ENCODE results near the gene RPL11. TPM values are rescaled to one million over a fixed set of nuclear protein-coding genes. Genes with fewer than 3 reads are reported as not detected.

RPL11 gene
- total RNA-seq, 5 donors from 2014 or later (not counting 1 experiment from before 2014, with no cell fraction given), result 1,758 to 2,043 (median 1,921) TPM

DNA sequence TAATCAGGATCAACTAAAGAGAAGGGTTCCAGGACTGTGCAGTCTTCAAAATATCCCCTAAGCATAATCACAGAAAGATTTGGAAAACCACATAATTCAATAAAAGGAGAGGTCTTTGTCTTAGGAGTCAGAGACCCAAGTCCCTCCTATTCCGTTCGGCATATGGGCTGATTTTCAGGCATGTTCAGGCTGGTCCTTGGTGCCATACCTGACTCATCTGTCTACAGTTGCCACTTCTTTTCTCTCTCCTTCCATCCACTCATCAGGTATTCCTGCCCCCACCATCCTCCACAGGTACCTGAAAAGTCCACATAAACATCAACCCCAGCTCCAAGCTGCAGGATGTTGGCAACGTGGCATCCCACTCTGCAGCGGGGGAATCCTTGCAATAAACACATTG lies 29.7 kb upstream of the RPL11 start:
- CTCF ChIA-PET, result no interaction called here
- WGBS (ENCODE audit: insufficient coverage), result 79% methylated on average over 2 of the region's 4 CpGs

DNA sequence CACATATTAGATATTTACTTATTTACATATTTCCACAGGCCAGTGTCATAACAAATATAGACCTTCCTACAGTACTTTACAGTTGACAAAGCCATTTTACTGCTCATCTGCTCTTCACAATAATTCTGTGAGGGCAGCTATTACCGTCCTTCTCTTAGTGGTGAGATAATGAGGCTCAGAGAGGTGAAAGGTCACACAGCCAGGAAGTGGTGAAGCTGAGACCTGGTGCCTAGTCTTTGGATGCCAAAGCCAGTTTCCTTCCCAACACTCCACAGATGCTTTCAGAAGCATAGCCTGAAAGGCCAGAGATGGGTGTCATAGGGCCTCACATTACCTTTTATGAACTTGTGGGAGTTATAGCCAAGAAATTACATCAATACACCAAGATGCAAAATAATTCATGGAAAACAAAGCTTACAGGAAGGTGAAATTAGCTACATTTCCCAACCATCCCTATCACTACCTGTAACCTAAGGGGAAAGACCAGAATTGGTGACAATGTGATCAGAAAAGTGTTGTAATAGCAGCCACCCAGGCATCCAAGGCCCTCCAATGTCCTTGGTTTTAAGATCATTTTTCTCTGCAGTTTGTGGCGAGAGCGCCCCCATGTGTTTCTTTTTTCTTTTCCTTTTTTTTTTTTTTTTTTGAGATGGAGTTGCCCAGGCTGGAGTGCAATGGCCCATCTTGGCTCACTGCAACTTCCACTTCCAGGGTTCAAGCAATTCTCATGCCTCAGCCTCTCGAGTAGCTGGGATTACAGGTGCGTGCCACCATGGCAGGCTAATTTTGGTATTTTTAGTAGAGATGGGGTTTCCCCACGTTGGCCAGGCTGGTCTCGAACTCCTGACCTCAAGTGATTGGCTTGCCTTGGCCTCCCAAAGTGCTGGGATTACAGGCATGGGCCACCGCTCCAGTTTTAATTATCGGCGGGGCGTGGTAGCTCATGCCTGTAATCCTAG lies 26.5 kb upstream of the RPL11 start:
- no peaks in the 10 kb centered on the region for H3K36me3 Mint-ChIP-seq

More for the DNA sequence above, 29.7 kb upstream of the RPL11 start:
- Histone ChIP-seq H3K9me3 (no peaks in the 10 kb centered on the region), H3K4me3 (ENCODE audit: control insufficient read depth in 1 of 2, extremely low read depth in 1 of 2, low read length in 1 of 2) (no peak overlapping the region), H3K27me3 (replicated peaks in 1 of 2; ENCODE audit: control insufficient read depth in 2 of 2, extremely low read depth in 1 of 2, insufficient read depth in 2 of 2, low read length in 1 of 2) (peaks cover 0 to 2% of the 10 kb centered on the region in 2 experiments), H3K27ac (ENCODE audit: low read length) (no peak overlapping the region), H3K4me1 (ENCODE audit: control insufficient read depth in 1 of 2, extremely low read depth in 1 of 2, insufficient read depth in 2 of 2, low read length in 2 of 2) (peaks cover 2 to 3% of the 10 kb centered on the region in 2 experiments), H3K36me3 (ENCODE audit: control insufficient read depth in 2 of 2, extremely low read depth in 1 of 2, insufficient read depth in 1 of 2, low read length in 1 of 2) (no peaks in the 10 kb centered on the region)
- Mint-ChIP-seq H3K4me1 (peaks cover 4 to 10% (median 5%) of the 10 kb centered on the region in 3 donors), H3K9me3 (no peaks in the 10 kb centered on the region), H3K27ac (no peak overlapping the region), H3K4me3 (no peak overlapping the region), H3K36me3 (no peaks in the 10 kb centered on the region), H3K27me3 (peaks cover 0 to 11% of the 10 kb centered on the region in 2 donors)
- no peak for DNase-seq
- ATAC-seq (replicated peaks in 1 of 4), result no peak
- POLR2A ChIA-PET, result no interaction called here

DNA sequence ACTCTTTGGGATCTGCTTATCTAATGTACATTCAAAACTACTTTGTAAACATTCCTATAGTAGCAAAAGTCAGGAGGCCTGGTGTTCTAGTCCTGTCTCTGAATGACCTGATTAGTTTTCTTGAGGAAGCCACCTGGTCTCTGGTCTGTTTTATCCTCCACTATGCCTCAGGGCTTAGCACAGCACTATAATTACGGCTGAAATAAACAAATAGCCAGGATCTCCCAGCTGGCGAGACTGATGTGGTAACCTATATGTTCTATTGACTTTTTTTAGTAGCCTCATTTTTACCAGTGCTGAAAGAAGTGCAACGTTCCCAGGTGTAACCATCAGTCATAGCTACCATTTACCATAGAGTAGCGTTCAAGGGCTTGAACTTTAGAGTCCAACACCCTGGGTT lies 24.2 kb upstream of the RPL11 start:
- Mint-ChIP-seq H3K36me3 (no peaks in the 10 kb centered on the region), H3K27ac (no peak overlapping the region), H3K4me3 (no peak overlapping the region), H3K4me1 (peaks cover 4 to 10% (median 5%) of the 10 kb centered on the region in 3 donors), H3K9me3 (no peaks in the 10 kb centered on the region), H3K27me3 (peaks cover 3 to 4% of the 10 kb centered on the region in 2 donors)
- Histone ChIP-seq H3K9me3 (no peaks in the 10 kb centered on the region), H3K27me3 (replicated peaks in 1 of 2; ENCODE audit: control insufficient read depth in 2 of 2, extremely low read depth in 1 of 2, insufficient read depth in 2 of 2, low read length in 1 of 2) (peaks cover 0 to 4% of the 10 kb centered on the region in 2 experiments), H3K4me1 (ENCODE audit: control insufficient read depth in 1 of 2, extremely low read depth in 1 of 2, insufficient read depth in 2 of 2, low read length in 2 of 2) (peaks cover 2 to 3% of the 10 kb centered on the region in 2 experiments), H3K36me3 (ENCODE audit: control insufficient read depth in 2 of 2, extremely low read depth in 1 of 2, insufficient read depth in 1 of 2, low read length in 1 of 2) (no peaks in the 10 kb centered on the region), H3K27ac (ENCODE audit: low read length) (no peak overlapping the region), H3K4me3 (ENCODE audit: control insufficient read depth in 1 of 2, extremely low read depth in 1 of 2, low read length in 1 of 2) (no peak overlapping the region)
- ChIA-PET POLR2A (interaction anchor here in 1 of 2 donors (0.7 kb wide), 1 partner anchor 644 kb away, joined by 3 read pairs; no protein-coding TSS in a partner anchor), CTCF (no interaction called here)
- no CpG with 5 or more reads among the region's 4 CpGs for WGBS (ENCODE audit: insufficient coverage)
- DNase-seq (no peak), ATAC-seq (replicated peaks in 1 of 4) (no peak)

More for the DNA sequence above, 26.5 kb upstream of the RPL11 start:
- no peak for ATAC-seq (replicated peaks in 1 of 4)
- H3K27me3 ChIP-seq (replicated peaks in 1 of 2; ENCODE audit: control insufficient read depth in 2 of 2, extremely low read depth in 1 of 2, insufficient read depth in 2 of 2, low read length in 1 of 2), result peaks cover 0 to 7% of the 10 kb centered on the region in 2 experiments
- H3K27me3 Mint-ChIP-seq, result peaks cover 0 to 9% of the 10 kb centered on the region in 2 donors
- 86% methylated on average over 8 of the region's 11 CpGs for WGBS (ENCODE audit: insufficient coverage)
- peak in 6 of 35 experiments; percentile 1 to 43 (median 5) for DNase-seq
- ChIA-PET CTCF (interaction anchor here (0.5 to 0.8 kb wide), 4 partner anchors 11 to 495 kb away, joined by 4 to 6 read pairs (median 5); no protein-coding TSS in a partner anchor), POLR2A (no interaction called here)
- H3K9me3 Mint-ChIP-seq, result no peaks in the 10 kb centered on the region
- no peak overlapping the region for H3K4me3 ChIP-seq (ENCODE audit: control insufficient read depth in 1 of 2, extremely low read depth in 1 of 2, low read length in 1 of 2)
- no peaks in the 10 kb centered on the region for H3K9me3 ChIP-seq
- H3K27ac Mint-ChIP-seq, result peak overlapping the region in 1 of 2 donors; percentile 23
- peaks cover 2 to 3% of the 10 kb centered on the region in 2 experiments for H3K4me1 ChIP-seq (ENCODE audit: control insufficient read depth in 1 of 2, extremely low read depth in 1 of 2, insufficient read depth in 2 of 2, low read length in 2 of 2)
- no peak overlapping the region for H3K27ac ChIP-seq (ENCODE audit: low read length)
- no peaks in the 10 kb centered on the region for H3K36me3 ChIP-seq (ENCODE audit: control insufficient read depth in 2 of 2, extremely low read depth in 1 of 2, insufficient read depth in 1 of 2, low read length in 1 of 2)
- H3K4me3 Mint-ChIP-seq, result no peak overlapping the region
- H3K4me1 Mint-ChIP-seq, result peaks cover 4 to 10% (median 5%) of the 10 kb centered on the region in 3 donors

DNA sequence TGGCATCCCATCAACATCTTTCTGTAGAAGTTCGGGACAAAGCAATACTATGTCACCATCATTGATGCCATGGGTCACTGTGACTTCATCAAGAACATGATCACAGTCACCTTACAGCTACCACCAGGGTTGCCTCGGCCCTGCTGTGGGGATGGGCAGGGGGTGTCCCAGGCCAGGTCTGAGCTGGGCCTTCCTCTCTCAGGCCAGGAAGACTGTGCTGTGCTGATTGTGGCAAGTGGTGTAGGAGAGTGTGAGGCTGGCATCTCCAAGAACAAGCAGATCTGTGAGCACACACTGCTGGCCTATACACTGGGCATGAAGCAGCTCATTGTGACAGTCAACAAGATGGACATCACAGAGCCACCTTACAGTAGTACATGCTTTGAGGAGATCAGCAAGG lies 20.9 kb upstream of the RPL11 start:
- Histone ChIP-seq H3K36me3 (ENCODE audit: control insufficient read depth in 2 of 2, extremely low read depth in 1 of 2, insufficient read depth in 1 of 2, low read length in 1 of 2) (no peaks in the 10 kb centered on the region), H3K4me3 (ENCODE audit: control insufficient read depth in 1 of 2, extremely low read depth in 1 of 2, low read length in 1 of 2) (no peak overlapping the region), H3K27ac (ENCODE audit: low read length) (no peak overlapping the region), H3K9me3 (no peaks in the 10 kb centered on the region), H3K27me3 (replicated peaks in 1 of 2; ENCODE audit: control insufficient read depth in 2 of 2, extremely low read depth in 1 of 2, insufficient read depth in 2 of 2, low read length in 1 of 2) (peaks cover 0 to 4% of the 10 kb centered on the region in 2 experiments), H3K4me1 (ENCODE audit: control insufficient read depth in 1 of 2, extremely low read depth in 1 of 2, insufficient read depth in 2 of 2, low read length in 2 of 2) (no peaks in the 10 kb centered on the region)
- Mint-ChIP-seq H3K9me3 (no peaks in the 10 kb centered on the region), H3K27ac (no peak overlapping the region), H3K4me3 (no peak overlapping the region), H3K4me1 (no peaks in the 10 kb centered on the region), H3K27me3 (peaks cover 2 to 3% of the 10 kb centered on the region in 2 donors), H3K36me3 (no peaks in the 10 kb centered on the region)
- ATAC-seq (replicated peaks in 1 of 4) (no peak), DNase-seq (no peak)
- CTCF ChIA-PET, result no interaction called here
- WGBS (ENCODE audit: insufficient coverage), result no CpG with 5 or more reads among the region's 2 CpGs
- POLR2A ChIA-PET, result no interaction called here

DNA sequence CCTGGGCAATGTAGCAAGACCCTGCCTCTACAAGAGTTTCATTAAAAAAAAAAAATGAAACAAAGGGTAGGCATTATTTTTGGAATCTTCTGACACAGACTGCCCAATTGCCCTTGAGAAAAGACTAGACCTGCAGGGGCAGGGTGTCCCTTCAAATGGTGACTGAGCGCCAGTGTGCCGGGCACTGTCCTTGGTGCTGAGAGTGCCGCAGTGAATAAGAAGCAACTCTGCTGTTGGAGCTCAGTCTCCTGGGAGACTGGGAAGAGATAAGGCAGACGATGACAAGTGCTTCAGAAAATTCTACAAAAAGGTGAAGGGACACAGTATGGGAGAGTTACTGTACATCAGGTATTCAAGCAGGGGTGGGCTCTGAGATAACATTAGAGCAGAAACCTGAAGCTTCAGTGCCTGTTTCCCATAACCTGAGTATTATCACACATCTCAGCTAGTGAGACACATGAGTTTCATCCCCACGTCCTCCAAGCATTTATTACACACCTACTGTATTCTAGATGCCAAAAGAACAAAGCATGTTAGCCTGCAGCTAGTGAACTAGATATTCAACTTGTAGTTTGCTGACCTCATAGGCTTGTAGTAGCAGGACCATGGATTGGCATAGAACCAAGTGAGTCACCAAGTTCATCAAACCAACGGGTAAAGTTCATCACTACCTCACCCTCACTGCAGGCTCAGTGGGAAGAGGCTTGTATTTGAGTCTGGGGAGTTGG lies 18.4 kb upstream of the RPL11 start:
- peaks cover 0 to 19% of the 10 kb centered on the region in 2 experiments for H3K27me3 ChIP-seq (replicated peaks in 1 of 2; ENCODE audit: control insufficient read depth in 2 of 2, extremely low read depth in 1 of 2, insufficient read depth in 2 of 2, low read length in 1 of 2)
- no peaks in the 10 kb centered on the region for H3K36me3 ChIP-seq (ENCODE audit: control insufficient read depth in 2 of 2, extremely low read depth in 1 of 2, insufficient read depth in 1 of 2, low read length in 1 of 2)
- H3K4me3 ChIP-seq (ENCODE audit: control insufficient read depth in 1 of 2, extremely low read depth in 1 of 2, low read length in 1 of 2), result no peak overlapping the region
- Mint-ChIP-seq H3K4me3 (no peak overlapping the region), H3K4me1 (no peaks in the 10 kb centered on the region), H3K36me3 (no peaks in the 10 kb centered on the region), H3K27ac (no peak overlapping the region), H3K9me3 (no peaks in the 10 kb centered on the region), H3K27me3 (peaks cover 3 to 12% of the 10 kb centered on the region in 2 donors)
- H3K4me1 ChIP-seq (ENCODE audit: control insufficient read depth in 1 of 2, extremely low read depth in 1 of 2, insufficient read depth in 2 of 2, low read length in 2 of 2), result no peaks in the 10 kb centered on the region
- no peak overlapping the region for H3K27ac ChIP-seq (ENCODE audit: low read length)
- DNase-seq (peak in 2 of 35 experiments; percentile 2 to 11), ATAC-seq (replicated peaks in 1 of 4) (no peak)
- 14% methylated on average over 4 of the region's 6 CpGs for WGBS (ENCODE audit: insufficient coverage)
- CTCF ChIA-PET, result no interaction called here
- POLR2A ChIA-PET, result interaction anchor here in 1 of 2 donors (0.6 kb wide), 1 partner anchor 72 kb away, joined by 3 read pairs; no protein-coding TSS in a partner anchor
- no peaks in the 10 kb centered on the region for H3K9me3 ChIP-seq

DNA sequence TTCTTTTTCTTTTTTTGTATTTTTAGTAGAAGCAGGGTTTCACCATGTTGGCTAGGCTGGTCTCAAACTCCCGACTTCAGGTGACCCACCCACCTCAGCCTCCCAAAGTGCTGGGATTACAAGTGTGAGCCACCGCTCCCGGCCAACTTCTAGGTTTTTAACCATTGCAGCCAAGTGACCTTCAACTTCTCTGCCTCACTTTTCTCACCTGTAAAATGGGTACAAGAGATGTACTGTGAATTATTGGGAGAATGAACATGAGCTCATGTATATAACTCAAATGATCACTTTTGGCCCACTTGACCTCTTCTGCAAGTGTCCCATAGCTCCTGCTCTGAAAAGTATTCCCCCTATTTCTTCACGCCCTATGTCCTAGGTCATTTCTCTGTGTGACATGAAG lies 11.8 kb upstream of the RPL11 start:
- DNase-seq, result no peak
- H3K4me3 ChIP-seq (ENCODE audit: control insufficient read depth in 1 of 2, extremely low read depth in 1 of 2, low read length in 1 of 2), result no peak overlapping the region
- no peaks in the 10 kb centered on the region for H3K9me3 Mint-ChIP-seq
- H3K9me3 ChIP-seq, result no peaks in the 10 kb centered on the region
- no peak overlapping the region for H3K4me3 Mint-ChIP-seq
- no peak overlapping the region for H3K27ac ChIP-seq (ENCODE audit: low read length)
- POLR2A ChIA-PET, result no interaction called here
- H3K27ac Mint-ChIP-seq, result no peak overlapping the region
- H3K27me3 ChIP-seq (replicated peaks in 1 of 2; ENCODE audit: control insufficient read depth in 2 of 2, extremely low read depth in 1 of 2, insufficient read depth in 2 of 2, low read length in 1 of 2), result peaks cover 0 to 41% of the 10 kb centered on the region in 2 experiments
- H3K4me1 Mint-ChIP-seq, result no peaks in the 10 kb centered on the region
- CTCF ChIA-PET, result no interaction called here
- peaks cover 8 to 47% of the 10 kb centered on the region in 2 donors for H3K27me3 Mint-ChIP-seq
- H3K4me1 ChIP-seq (ENCODE audit: control insufficient read depth in 1 of 2, extremely low read depth in 1 of 2, insufficient read depth in 2 of 2, low read length in 2 of 2), result no peaks in the 10 kb centered on the region
- no peak for ATAC-seq (replicated peaks in 1 of 4)
- WGBS (ENCODE audit: insufficient coverage), result 100% methylated on average over 1 of the region's 4 CpGs
- no peaks in the 10 kb centered on the region for H3K36me3 ChIP-seq (ENCODE audit: control insufficient read depth in 2 of 2, extremely low read depth in 1 of 2, insufficient read depth in 1 of 2, low read length in 1 of 2)
- H3K36me3 Mint-ChIP-seq, result no peaks in the 10 kb centered on the region

Data from T-cell (primary cell).